GM12892 (cell line): ENCODE data around the gene FOXA1.

ENCODE experiments used
- DNase-seq: peaks from one replicate; pipeline ENCODE4 v3.0.0; 2011; ENCODE audit not compliant: insufficient read length
- FAIRE-seq: peaks from 2 replicates; lab custom pipeline; 2011; peaks lifted over from hg19 to GRCh38; lab: Jason Lieb, UNC
- POLR2A ChIP-seq: IDR thresholded peaks from 2 replicates; pipeline ENCODE4 v1.6.1; 2011; ENCODE audit warnings: low read depth, low read length, control low read depth
- POLR2AphosphoS5 ChIP-seq: IDR thresholded peaks from 2 replicates; pipeline ENCODE4 v1.6.1; 2011; ENCODE audit warnings: low read depth, low read length, control low read depth
- TAF1 ChIP-seq: IDR thresholded peaks from 2 replicates; pipeline ENCODE4 v1.6.1; 2011; ENCODE audit warnings: low read depth, mild to moderate bottlenecking, control low read depth, low read length, borderline replicate concordance

FOXA1 gene

GRCh38 chr14:37618498-37619028 is 23.5 kb upstream of the FOXA1 start:
- TF ChIP-seq POLR2AphosphoS5 (no peak), POLR2A (no peak), TAF1 (no peak)
- no peak for DNase-seq
- no peak for FAIRE-seq

DNA sequence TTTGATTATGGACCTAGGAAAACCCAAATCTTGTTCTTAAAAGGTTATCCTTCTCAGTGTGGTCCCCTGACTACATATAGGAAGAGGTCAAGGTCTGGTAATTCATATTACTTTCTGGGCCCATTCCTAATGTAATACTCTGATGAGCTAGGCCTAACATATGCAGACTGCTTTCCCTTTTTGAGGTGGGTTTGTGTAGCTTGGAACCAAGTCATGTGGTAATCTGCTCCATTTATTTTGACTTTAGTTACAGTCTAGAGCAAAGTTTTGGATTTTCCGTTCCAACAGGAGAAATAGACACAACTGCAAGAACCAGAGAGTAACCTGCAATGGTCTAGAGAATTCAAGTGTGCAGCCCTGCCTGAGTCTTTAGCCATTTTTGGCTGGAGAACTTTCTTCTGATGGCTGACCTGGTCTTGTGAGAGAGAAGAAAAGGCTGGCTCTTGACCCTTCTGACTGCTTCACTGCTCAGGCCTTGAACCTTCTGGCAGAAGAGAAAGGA is 22.9 kb upstream of the FOXA1 start:
- no peak for FAIRE-seq
- TF ChIP-seq POLR2AphosphoS5, result no peak
- TF ChIP-seq POLR2A, result no peak
- no peak for TF ChIP-seq TAF1
- no peak for DNase-seq

DNA sequence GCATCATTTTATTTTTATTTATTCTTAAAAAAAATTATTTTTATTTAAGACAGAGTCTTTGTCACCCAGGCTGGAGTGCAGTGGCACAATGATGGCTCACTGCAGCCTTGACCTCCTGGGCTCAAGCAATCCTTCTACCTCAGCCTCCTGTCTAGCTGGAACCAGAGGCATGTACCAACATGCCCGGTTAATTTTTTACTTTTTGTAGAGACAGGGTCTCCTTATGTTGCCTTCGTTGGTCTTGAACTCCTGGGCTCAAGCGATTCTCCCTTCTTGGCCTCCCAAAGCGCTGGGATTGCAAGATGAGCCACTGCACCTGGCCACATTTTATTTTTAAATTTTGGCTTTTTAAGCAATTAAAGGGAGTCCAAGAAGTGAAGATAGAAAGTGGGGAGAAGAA is 21.8 kb upstream of the FOXA1 start:
- FAIRE-seq (no peak), DNase-seq (no peak)
- TF ChIP-seq POLR2A (no peak), POLR2AphosphoS5 (no peak), TAF1 (no peak)

DNA sequence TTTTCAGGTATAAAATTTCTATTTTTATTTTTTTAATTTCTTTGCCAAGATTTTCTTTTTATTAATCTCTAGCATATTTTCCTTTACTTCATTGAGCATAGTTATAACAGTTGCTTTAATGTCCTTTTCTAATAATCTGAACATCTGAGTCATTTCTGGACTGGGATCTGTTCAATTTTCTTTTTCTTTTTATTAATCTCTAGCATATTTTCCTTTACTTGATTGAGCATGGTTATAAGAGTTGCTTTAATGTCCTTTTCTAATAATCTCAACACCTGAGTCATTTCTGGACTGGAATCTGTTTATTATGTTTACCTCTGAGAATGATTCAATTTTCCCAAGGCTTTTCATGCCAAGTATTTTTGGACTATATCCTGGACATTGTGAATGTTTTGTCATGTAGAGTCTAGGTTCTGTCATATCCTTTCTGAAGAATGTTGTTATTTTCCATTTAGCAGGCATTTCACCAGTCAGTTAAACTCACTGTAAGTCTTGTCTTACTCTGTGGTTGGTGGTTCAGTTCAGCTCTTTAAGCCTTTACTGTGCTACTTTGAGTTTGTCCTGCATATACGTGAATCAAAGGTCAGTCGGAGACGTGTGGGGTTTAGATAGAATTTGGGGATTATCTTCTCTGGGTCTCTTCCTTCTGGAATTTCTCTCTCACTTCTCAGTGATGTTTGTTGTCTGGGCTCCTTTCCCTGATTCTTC is 20.7 kb upstream of the FOXA1 start:
- no peak for TF ChIP-seq POLR2AphosphoS5
- no peak for TF ChIP-seq POLR2A
- no peak for TF ChIP-seq TAF1
- FAIRE-seq (no peak), DNase-seq (no peak)

DNA sequence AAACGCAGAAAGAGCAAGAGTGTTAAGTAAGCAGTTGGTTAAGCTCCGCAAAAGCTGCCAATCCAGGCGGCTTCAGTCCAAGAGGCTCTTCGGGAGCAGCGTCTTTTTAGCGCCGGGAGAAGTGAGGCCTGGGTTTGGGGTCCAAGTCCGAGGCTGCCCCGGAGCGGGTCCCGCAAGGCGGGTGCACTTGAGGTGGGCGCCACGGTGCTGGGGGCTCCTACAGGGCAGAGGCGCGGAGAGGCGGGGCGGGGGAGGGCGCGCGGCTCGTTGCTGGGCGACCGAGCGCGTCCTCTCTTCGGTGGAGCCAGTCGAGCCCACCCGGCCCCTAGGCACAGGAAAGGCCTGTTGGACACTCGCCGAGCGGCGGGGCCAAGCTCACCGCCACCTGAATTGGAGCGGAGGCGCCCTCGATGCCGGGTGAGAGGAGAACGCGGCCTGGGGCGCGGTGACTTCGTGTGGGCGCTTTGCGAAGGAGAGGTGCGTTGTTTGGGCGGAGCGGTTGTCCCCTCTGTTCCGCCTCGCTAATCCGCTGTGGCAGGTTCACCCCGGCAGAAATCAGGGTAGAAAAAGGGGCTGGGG is 16.0 kb upstream of the FOXA1 start:
- no peak for FAIRE-seq
- no peak for DNase-seq
- TF ChIP-seq POLR2AphosphoS5 (no peak), POLR2A (no peak), TAF1 (no peak)

DNA sequence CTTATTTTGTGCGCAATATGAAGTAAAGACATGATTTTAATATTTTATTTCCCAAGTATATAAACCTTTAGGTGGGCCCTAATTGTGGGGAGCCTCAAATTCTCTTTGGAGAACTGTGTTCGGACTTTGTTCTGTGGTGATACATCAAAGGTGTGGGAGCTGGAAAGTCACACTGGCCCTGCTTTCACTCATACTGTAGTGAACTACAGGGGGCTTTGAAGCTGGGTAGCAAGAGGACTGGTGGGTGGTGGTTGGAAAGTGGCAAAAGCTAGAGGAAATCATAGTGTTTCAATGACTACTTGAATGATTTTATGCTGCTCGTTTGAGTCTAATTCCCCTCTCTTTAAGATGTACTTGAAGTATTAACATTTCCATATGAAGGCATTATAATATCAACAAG is 13.6 kb upstream of the FOXA1 start:
- no peak for TF ChIP-seq POLR2A
- TF ChIP-seq POLR2AphosphoS5, result no peak
- no peak for TF ChIP-seq TAF1
- FAIRE-seq (no peak), DNase-seq (no peak)

- DNase-seq (no peak), FAIRE-seq (no peak)
- TF ChIP-seq POLR2AphosphoS5 (no peak), POLR2A (no peak), TAF1 (no peak)
Observed at GRCh38 chr14:37606678-37607077, 11.6 kb upstream of the FOXA1 start.

GRCh38 chr14:37603688-37604251 is 8.7 kb upstream of the FOXA1 start:
- TF ChIP-seq POLR2AphosphoS5 (no peak), POLR2A (no peak), TAF1 (no peak)
- DNase-seq, result no peak
- FAIRE-seq, result no peak

DNA sequence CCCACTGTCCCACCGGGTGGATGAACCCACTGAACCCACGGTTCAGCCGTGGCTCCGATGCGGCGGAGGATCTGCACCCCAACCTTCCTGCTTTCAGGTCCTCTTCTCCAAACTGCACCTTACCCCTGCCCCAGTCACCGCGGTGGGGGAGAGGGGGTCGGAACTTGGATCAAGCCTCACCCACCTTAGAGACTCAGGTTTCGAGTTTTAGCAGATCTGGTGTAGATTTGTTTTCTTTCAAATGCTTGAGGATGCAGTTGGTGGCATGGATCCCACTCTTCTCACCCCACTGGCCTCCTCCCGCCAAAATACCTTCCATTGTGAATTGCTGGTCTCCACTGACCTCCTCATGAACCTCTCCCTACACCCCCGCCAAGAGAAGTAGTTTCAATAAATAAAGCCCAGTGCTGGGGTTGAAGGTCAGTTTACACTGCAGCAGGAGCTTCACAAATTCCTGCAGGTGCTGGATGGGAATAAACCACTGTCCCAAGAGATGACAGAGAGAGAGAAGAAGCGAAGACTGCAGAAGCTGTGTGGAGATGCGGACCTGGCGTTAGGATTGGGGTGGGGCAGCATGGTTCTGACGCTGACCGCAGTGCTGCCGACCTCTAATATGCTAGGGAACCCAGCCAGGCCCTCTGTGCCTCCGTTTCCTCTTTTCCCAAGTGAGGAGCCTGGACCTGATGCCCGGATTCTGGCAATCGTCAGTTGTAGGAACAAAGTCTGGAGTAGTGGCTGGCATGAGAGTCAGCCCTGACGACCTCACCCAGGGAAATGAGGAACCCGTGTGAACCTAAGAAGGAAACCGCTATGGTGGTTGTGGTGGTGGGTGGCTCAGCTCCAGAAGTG is 7.8 kb upstream of the FOXA1 start:
- FAIRE-seq, result no peak
- no peak for TF ChIP-seq POLR2AphosphoS5
- no peak for TF ChIP-seq POLR2A
- no peak for TF ChIP-seq TAF1
- DNase-seq, result no peak

DNA sequence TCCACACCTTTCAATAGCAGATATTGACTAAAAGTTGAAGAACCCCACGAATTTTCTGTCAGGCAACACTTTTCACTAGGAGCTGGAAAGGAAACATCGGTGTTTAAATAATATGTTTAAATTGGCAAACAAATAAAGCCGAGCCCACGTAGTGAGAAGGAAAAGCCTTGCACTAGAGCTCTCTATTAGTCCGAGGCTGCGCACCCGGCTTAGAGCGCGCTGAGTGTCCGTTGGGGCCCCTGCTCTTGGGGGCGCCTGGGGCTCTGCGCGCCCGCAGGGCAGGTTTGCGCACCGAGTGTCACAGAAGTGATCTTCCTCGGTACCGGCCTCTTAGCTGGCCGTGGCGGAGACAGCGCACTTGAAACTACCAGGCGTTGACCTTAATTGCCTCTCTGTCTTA is 6.8 kb upstream of the FOXA1 start:
- FAIRE-seq (no peak), DNase-seq (no peak)
- TF ChIP-seq POLR2A (no peak), TAF1 (no peak), POLR2AphosphoS5 (no peak)
